ENCODE data around the gene TNRC6B.
"Not testable (repeated sequence)": the region's sequence is repeated elsewhere in the genome, so short reads cannot be mapped to it uniquely, and the experiment has no call there.

The TNRC6B gene

GRCh38 chr22:40305625-40306024, 127.9 kb downstream of the TNRC6B start:
- Histone ChIP-seq H3K9me3 (ENCODE audit: control insufficient read depth, insufficient read depth, low read length) (no peaks in the 10 kb centered on the region), H3K36me3 (ENCODE audit: control insufficient read depth, insufficient read depth, low read length) (peaks cover 25% of the 10 kb centered on the region; the same call in 1 of the 2 replicates), H3K27ac (ENCODE audit: low read length) (no peak overlapping the region), H3K4me1 (ENCODE audit: control insufficient read depth, insufficient read depth, low read length) (no peaks in the 10 kb centered on the region), H3K27me3 (ENCODE audit: control insufficient read depth, insufficient read depth, low read length) (no peaks in the 10 kb centered on the region), H3K4me3 (ENCODE audit: low read length) (no peak overlapping the region)
- DNase-seq (ENCODE audit: low read depth, low spot score): no peak
- WGBS (ENCODE audit: insufficient coverage, insufficient read length): 92% methylated on average over 1 of the region's 5 CpGs

GRCh38 chr22:40308999-40309573, 131.4 kb downstream of the TNRC6B start:
- WGBS (ENCODE audit: insufficient coverage, insufficient read length): no CpG with 5 or more reads among the region's 6 CpGs
- peaks cover 30% of the 10 kb centered on the region; the same call in 1 of the 2 replicates for H3K36me3 ChIP-seq (ENCODE audit: control insufficient read depth, insufficient read depth, low read length)

DNA sequence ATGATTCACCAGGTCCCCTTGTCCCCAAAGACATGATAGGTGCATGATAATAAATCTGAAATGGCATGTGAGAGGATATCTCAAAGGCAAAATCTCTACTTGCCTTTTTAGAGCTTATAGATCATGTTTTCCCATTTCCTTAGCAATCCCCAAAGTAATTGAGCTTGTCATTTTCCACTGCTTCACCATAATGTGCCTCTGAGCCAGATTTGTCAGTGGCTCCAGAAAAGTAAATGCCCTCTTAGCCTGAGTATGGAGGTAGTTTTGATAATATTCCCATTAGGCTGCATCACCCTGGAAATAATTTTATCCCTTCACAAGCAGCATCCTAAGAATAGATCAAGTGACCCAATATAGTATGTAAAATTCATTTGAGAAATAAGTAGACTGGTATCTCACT, 131.9 kb downstream of the TNRC6B start:
- H3K9me3 ChIP-seq (ENCODE audit: control insufficient read depth, insufficient read depth, low read length): no peaks in the 10 kb centered on the region
- no peak overlapping the region for H3K27ac ChIP-seq (ENCODE audit: low read length)
- peaks cover 2% of the 10 kb centered on the region; the same call in 1 of the 2 replicates for H3K27me3 ChIP-seq (ENCODE audit: control insufficient read depth, insufficient read depth, low read length)
- no peaks in the 10 kb centered on the region for H3K4me1 ChIP-seq (ENCODE audit: control insufficient read depth, insufficient read depth, low read length)
- H3K4me3 ChIP-seq (ENCODE audit: low read length): no peak overlapping the region
- no peak for DNase-seq (ENCODE audit: low read depth, low spot score)
- H3K36me3 ChIP-seq (ENCODE audit: control insufficient read depth, insufficient read depth, low read length): peaks cover 33% of the 10 kb centered on the region; the same call in 1 of the 2 replicates

More at GRCh38 chr22:40308999-40309573, 131.4 kb downstream of the TNRC6B start:
- Histone ChIP-seq H3K4me1 (ENCODE audit: control insufficient read depth, insufficient read depth, low read length) (no peaks in the 10 kb centered on the region), H3K9me3 (ENCODE audit: control insufficient read depth, insufficient read depth, low read length) (no peaks in the 10 kb centered on the region), H3K27ac (ENCODE audit: low read length) (no peak overlapping the region), H3K4me3 (ENCODE audit: low read length) (no peak overlapping the region), H3K27me3 (ENCODE audit: control insufficient read depth, insufficient read depth, low read length) (peaks cover 2% of the 10 kb centered on the region; the same call in 1 of the 2 replicates)
- DNase-seq (ENCODE audit: low read depth, low spot score): no peak

GRCh38 chr22:40310081-40310767, 132.5 kb downstream of the TNRC6B start:
- peaks cover 2% of the 10 kb centered on the region; the same call in 1 of the 2 replicates for H3K27me3 ChIP-seq (ENCODE audit: control insufficient read depth, insufficient read depth, low read length)
- no peak for DNase-seq (ENCODE audit: low read depth, low spot score)
- H3K4me1 ChIP-seq (ENCODE audit: control insufficient read depth, insufficient read depth, low read length): no peaks in the 10 kb centered on the region
- H3K4me3 ChIP-seq (ENCODE audit: low read length): no peak overlapping the region
- no peak overlapping the region for H3K27ac ChIP-seq (ENCODE audit: low read length)
- WGBS (ENCODE audit: insufficient coverage, insufficient read length): no CpG with 5 or more reads among the region's 9 CpGs
- H3K9me3 ChIP-seq (ENCODE audit: control insufficient read depth, insufficient read depth, low read length): no peaks in the 10 kb centered on the region
- H3K36me3 ChIP-seq (ENCODE audit: control insufficient read depth, insufficient read depth, low read length): peaks cover 34% of the 10 kb centered on the region; the same call in 1 of the 2 replicates

- H3K9me3 ChIP-seq (ENCODE audit: control insufficient read depth, insufficient read depth, low read length): no peaks in the 10 kb centered on the region
- H3K27me3 ChIP-seq (ENCODE audit: control insufficient read depth, insufficient read depth, low read length): peaks cover 2% of the 10 kb centered on the region; the same call in 1 of the 2 replicates
- no peak overlapping the region for H3K27ac ChIP-seq (ENCODE audit: low read length)
- no peak overlapping the region for H3K4me3 ChIP-seq (ENCODE audit: low read length)
- no peak for DNase-seq (ENCODE audit: low read depth, low spot score)
- H3K4me1 ChIP-seq (ENCODE audit: control insufficient read depth, insufficient read depth, low read length): no peaks in the 10 kb centered on the region
- peaks cover 37% of the 10 kb centered on the region; the same call in 1 of the 2 replicates for H3K36me3 ChIP-seq (ENCODE audit: control insufficient read depth, insufficient read depth, low read length)
- no CpG with 5 or more reads among the region's 5 CpGs for WGBS (ENCODE audit: insufficient coverage, insufficient read length)
Measured at GRCh38 chr22:40310768-40311120, 133.0 kb downstream of the TNRC6B start.

GRCh38 chr22:40311646-40312045, 133.9 kb downstream of the TNRC6B start:
- H3K9me3 ChIP-seq (ENCODE audit: control insufficient read depth, insufficient read depth, low read length); H3K4me3 ChIP-seq (ENCODE audit: low read length); H3K4me1 ChIP-seq (ENCODE audit: control insufficient read depth, insufficient read depth, low read length); H3K27me3 ChIP-seq (ENCODE audit: control insufficient read depth, insufficient read depth, low read length); DNase-seq (ENCODE audit: low read depth, low spot score); H3K27ac ChIP-seq (ENCODE audit: low read length): not testable (repeated sequence)
- peaks cover 42% of the 10 kb centered on the region; the same call in 1 of the 2 replicates for H3K36me3 ChIP-seq (ENCODE audit: control insufficient read depth, insufficient read depth, low read length)
- no CpG with 5 or more reads among the region's 12 CpGs for WGBS (ENCODE audit: insufficient coverage, insufficient read length)

- no peak overlapping the region for H3K27ac ChIP-seq (ENCODE audit: low read length)
- DNase-seq (ENCODE audit: low read depth, low spot score): no peak
- H3K36me3 ChIP-seq (ENCODE audit: control insufficient read depth, insufficient read depth, low read length): peaks cover 41% of the 10 kb centered on the region; the same call in 1 of the 2 replicates
- no peaks in the 10 kb centered on the region for H3K9me3 ChIP-seq (ENCODE audit: control insufficient read depth, insufficient read depth, low read length)
- H3K4me3 ChIP-seq (ENCODE audit: low read length): no peak overlapping the region
- no peaks in the 10 kb centered on the region for H3K4me1 ChIP-seq (ENCODE audit: control insufficient read depth, insufficient read depth, low read length)
- H3K27me3 ChIP-seq (ENCODE audit: control insufficient read depth, insufficient read depth, low read length): peaks cover 2% of the 10 kb centered on the region; the same call in 1 of the 2 replicates
- no CpG with 5 or more reads among the region's 2 CpGs for WGBS (ENCODE audit: insufficient coverage, insufficient read length)
Measured at GRCh38 chr22:40312050-40312449, 134.3 kb downstream of the TNRC6B start.

DNA sequence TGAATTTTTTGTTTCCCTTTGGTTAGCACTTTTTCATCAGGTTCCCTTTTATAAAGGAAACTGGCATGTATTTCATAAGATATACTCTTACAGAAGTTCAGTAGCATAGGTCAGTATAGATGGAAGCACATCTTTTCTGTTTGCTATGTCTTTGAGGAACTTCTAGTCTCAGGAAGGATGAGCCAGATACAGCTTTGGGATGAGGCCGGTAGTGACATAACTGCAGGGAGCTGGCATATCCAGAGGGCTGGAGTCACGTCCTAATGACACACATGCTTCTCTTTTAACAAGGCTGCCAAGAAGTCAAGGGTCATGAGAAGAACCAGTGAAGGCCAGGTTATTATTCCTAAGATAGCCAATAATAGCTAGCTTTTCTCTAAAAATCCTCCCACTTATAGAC, 135.3 kb downstream of the TNRC6B start:
- no peak for DNase-seq (ENCODE audit: low read depth, low spot score)
- no peak overlapping the region for H3K4me3 ChIP-seq (ENCODE audit: low read length)
- H3K27ac ChIP-seq (ENCODE audit: low read length): no peak overlapping the region
- WGBS (ENCODE audit: insufficient coverage, insufficient read length): no CpG with 5 or more reads among the region's 2 CpGs
- peaks cover 2% of the 10 kb centered on the region; the same call in 1 of the 2 replicates for H3K27me3 ChIP-seq (ENCODE audit: control insufficient read depth, insufficient read depth, low read length)
- H3K4me1 ChIP-seq (ENCODE audit: control insufficient read depth, insufficient read depth, low read length): no peaks in the 10 kb centered on the region
- peaks cover 34% of the 10 kb centered on the region; the same call in 1 of the 2 replicates for H3K36me3 ChIP-seq (ENCODE audit: control insufficient read depth, insufficient read depth, low read length)
- H3K9me3 ChIP-seq (ENCODE audit: control insufficient read depth, insufficient read depth, low read length): no peaks in the 10 kb centered on the region

- DNase-seq (ENCODE audit: low read depth, low spot score): no peak
- H3K4me3 ChIP-seq (ENCODE audit: low read length): no peak overlapping the region
- H3K27me3 ChIP-seq (ENCODE audit: control insufficient read depth, insufficient read depth, low read length): peaks cover 2% of the 10 kb centered on the region; the same call in 1 of the 2 replicates
- no peaks in the 10 kb centered on the region for H3K4me1 ChIP-seq (ENCODE audit: control insufficient read depth, insufficient read depth, low read length)
- no peak overlapping the region for H3K27ac ChIP-seq (ENCODE audit: low read length)
- H3K36me3 ChIP-seq (ENCODE audit: control insufficient read depth, insufficient read depth, low read length): peaks cover 27% of the 10 kb centered on the region; the same call in 1 of the 2 replicates
- no peaks in the 10 kb centered on the region for H3K9me3 ChIP-seq (ENCODE audit: control insufficient read depth, insufficient read depth, low read length)
Measured at GRCh38 chr22:40314041-40314440, 136.3 kb downstream of the TNRC6B start.

DNA sequence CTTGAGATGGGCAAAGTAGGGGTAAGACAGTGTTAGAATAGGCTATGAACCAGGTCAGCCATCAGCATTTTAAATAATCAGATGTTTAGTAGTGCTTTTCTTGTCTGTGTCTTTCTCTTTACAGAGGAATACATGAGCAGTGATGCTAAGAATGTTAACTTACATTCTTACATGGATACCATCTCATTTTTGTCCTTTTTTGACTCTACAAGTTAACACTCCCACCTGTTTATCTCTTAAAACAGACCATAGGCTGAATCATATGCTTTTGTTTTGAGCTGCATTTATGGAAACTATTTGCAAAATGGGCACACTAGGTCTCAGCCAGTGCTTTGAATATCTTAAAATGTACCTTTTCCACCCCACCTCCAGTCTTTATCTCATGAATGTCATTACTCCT, 143.0 kb downstream of the TNRC6B start:
- no peaks in the 10 kb centered on the region for H3K9me3 ChIP-seq (ENCODE audit: control insufficient read depth, insufficient read depth, low read length)
- H3K27me3 ChIP-seq (ENCODE audit: control insufficient read depth, insufficient read depth, low read length): no peaks in the 10 kb centered on the region
- no peak for DNase-seq (ENCODE audit: low read depth, low spot score)
- H3K4me3 ChIP-seq (ENCODE audit: low read length): no peak overlapping the region
- peaks cover 19% of the 10 kb centered on the region for H3K36me3 ChIP-seq (ENCODE audit: control insufficient read depth, insufficient read depth, low read length)
- H3K27ac ChIP-seq (ENCODE audit: low read length): no peak overlapping the region
- peaks cover 5% of the 10 kb centered on the region for H3K4me1 ChIP-seq (ENCODE audit: control insufficient read depth, insufficient read depth, low read length)

GRCh38 chr22:40322021-40322420, 144.3 kb downstream of the TNRC6B start:
- peaks cover 5% of the 10 kb centered on the region for H3K4me1 ChIP-seq (ENCODE audit: control insufficient read depth, insufficient read depth, low read length)
- no CpG with 5 or more reads among the region's 5 CpGs for WGBS (ENCODE audit: insufficient coverage, insufficient read length)
- no peak overlapping the region for H3K4me3 ChIP-seq (ENCODE audit: low read length)
- no peak for DNase-seq (ENCODE audit: low read depth, low spot score)
- peaks cover 15% of the 10 kb centered on the region for H3K36me3 ChIP-seq (ENCODE audit: control insufficient read depth, insufficient read depth, low read length)
- H3K27me3 ChIP-seq (ENCODE audit: control insufficient read depth, insufficient read depth, low read length): no peaks in the 10 kb centered on the region
- no peaks in the 10 kb centered on the region for H3K9me3 ChIP-seq (ENCODE audit: control insufficient read depth, insufficient read depth, low read length)
- H3K27ac ChIP-seq (ENCODE audit: low read length): no peak overlapping the region
